DMS114 treated with DMSO at 0.1 percent for 48 hours (cell line): ENCODE data around the gene ZNF503.
"Not testable (repeated sequence)": the region's sequence is repeated elsewhere in the genome, so short reads cannot be mapped to it uniquely, and the experiment has no call there.

Experiments used
- DNase-seq: peaks from one replicate; lab custom pipeline; 2025; ENCODE audit not compliant: unreplicated experiment; lab: John Stamatoyannopoulos, UW

ZNF503 gene

DNA sequence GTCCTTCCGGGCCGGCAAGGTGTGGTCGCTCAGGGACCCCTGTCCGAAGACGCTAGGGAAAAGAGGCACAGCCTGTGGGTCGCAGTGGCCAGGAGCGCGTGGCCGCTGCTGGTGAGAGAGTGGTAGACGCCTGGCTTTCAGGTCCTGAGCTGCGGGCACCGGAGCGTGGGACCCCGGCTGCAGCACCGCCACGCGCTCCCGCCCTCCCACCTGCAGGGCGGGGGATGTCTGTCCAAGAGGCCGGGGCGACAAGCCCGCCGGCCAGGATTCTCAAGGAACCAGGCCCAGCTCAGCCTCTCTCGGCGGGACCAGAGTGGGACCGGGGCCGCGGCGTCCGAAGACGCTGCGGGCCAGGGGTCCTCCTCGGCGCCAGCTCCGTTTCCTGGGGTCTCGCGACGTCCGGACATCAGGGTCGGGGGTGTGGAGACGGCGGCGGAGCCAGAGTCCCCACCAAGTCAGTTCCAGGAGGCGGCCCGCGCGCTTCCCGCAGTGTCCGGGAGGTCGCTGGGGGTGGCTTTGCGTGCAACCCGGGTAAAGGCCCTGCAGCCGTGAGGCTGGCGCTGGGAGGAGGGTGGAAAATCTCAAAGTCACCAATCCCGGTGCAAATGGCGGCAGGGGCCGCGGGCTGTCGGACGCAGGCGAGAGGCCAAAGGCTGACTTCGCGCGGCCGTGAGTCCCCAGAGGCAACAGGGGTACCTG, 5.5 kb downstream of the ZNF503 start:
- no peak for DNase-seq

DNA sequence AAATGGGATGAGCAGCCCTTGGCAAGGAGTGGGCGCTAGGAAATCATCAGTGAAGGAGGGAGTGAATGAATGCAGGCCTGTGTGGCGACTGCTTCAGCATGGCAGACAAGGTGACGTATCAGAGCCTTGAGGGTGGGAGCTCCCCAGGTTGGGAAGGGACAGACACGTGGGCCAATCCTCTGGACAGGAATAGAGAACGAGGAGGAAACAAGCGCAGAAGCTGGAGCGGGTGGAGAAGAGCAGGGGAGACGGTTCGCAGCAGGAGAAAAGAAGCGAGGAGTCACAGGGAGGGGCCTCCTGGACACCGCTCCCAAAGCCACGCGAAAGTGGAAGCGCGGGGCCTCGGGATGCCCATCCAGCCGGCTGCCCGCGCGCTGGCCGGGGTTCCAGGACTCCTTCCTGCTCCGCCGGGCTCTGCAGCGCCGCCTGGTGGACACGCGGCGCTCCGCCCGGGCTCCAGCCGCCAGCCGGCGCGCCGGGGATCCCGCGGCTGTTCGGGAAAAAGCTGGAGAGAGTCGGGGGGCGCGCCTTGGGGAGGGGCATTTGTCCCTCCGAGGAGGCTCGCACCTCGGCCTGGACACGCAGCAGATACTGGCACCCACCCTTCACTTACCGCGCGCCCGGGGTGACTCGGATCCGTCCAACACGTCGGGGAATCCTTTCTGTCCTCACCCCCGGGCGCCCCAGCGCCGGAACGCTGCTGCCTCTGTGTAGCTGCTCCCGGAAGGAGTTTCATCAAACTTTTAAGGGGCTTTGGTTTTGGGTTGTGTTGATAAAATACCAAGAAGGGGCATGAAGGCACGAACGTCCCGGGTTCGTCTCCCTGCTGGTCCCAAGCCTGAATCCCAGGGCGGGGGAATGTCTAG, 6.3 kb downstream of the ZNF503 start:
- no peak for DNase-seq

DNA sequence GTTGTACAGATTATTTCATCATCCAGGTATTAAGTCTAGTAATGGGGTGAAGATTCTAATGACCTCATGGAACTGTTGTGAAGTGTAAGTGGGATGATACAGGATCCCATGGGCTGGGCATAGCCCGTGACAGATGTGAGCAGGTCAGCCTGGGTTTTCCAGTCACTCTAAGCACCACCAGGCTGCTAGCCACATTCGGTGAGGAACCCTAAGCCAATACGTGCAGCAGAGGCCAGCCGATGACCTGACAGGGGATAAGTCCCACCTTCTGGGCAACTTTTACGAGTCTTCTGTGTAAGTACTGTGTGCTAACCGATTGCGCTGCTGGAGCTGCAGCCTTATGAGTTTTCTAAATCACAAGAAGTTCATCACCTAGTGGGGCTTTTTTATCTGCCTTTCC, 7.3 kb downstream of the ZNF503 start:
- no peak for DNase-seq

DNA sequence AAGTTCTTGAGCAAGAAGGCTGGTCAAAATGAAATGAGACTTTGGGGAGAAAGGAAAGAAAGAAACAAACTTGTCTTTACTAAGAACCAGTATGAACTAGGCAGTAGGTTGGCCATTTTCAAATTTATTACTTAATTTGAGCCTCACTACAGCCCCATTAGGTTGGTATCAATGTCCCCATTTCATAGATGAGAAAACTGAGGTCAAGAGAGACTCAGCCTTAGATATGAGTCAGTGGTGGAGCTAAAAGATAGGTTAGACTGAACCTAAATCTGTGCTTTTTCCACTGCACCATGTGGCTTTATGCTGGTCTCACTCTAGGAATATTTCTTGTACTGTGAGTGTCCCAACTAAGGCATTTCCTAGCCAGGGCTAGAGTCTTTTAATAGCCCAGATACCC, 8.8 kb downstream of the ZNF503 start:
- no peak for DNase-seq

DNA sequence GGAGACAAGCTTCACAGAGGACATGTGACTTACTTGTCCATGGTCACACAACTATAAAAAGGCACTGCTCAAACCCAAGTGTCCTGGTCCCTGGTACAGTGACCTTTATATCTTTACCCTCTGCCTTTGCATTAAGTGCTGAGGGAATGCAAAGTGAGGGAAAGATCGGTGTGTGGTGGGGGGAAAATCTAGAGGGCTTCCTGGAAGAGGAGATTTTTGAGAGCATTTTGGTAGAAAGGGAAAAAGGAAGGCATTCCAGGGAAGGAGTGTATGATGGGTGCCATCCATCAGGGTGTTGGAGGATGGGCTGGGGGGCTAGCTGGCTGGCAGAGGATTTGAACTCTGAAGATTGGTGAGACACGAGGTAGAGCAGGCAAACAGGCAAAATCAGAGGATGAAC, 9.3 kb downstream of the ZNF503 start:
- DNase-seq = no peak

DNA sequence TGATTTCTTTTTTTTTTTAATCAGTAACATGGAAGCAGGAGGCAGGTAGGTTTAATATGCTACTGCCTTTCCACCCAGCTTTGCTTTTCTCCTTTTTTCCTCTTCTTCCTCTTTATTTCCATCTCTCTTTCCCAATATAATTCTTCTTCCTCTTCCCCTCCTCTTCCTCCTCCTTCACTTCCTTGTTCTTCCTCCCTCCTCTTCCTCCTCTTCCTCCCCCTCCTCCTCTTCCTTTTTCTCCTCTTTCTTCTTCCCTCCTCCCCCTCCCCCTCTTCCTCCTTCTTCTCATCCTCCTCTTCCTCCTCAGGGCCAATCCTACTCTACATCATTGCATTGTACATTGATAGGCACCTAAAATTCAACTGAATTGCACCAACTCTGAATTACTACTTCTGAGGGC, 11.4 kb downstream of the ZNF503 start:
- DNase-seq = no peak

DNA sequence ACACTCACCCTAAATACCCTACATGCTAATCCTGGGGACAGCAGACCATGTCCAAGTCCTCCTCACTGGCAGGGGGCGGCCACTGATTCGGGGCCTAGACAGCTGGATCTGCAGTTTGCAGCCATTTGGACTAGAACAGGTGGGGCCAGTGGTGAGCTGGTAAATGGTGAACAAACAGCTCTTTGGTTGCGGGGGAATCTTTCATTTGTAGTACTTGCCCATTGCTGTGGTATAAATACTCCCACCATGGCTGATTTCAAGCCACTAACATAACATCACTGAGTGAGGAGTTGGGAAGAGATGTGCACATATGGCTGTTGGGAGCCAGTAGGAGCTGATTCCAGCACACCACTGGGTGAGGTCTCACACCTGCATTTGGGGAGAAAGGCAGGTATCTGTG, 13.5 kb downstream of the ZNF503 start:
- no peak for DNase-seq

DNA sequence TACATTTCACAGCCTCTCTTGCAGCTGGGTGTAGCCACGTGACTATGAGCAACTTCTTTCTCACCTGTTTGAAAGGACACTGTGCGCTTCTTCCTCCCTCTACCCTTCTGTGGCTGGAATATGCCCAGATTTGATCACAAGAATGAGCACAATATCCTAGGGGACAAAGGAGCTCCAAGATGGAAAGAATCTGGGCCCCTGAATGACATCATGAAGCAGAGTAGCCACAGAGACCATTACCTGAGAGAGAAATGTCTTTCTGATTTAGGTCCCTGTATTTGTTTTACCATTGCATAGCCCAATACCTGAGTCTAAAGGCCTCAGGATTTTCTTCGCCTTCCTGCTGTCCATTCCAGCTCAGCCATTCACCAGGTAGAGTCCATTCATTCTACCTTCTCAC, 15.4 kb downstream of the ZNF503 start:
- DNase-seq = no peak

DNA sequence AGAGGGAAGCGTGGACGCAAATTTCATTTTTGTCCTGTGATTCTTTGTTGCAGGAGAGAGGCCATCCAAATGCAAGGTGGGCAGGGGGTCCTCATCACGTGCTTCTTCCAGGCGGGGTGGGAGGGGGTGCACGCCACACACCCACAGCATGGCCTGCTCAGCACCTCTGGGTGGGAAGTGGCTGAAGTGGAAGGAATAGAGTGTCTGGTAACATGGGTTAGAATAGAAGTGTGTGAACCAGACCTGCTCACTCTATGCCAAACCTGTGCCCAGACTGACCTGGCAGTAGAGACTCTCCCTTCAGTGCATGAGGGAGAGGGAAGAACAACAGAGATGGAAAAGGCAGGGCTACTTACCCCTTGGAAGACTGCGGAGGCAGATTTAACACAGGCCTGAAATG, 21.7 kb downstream of the ZNF503 start:
- no peak for DNase-seq

DNA sequence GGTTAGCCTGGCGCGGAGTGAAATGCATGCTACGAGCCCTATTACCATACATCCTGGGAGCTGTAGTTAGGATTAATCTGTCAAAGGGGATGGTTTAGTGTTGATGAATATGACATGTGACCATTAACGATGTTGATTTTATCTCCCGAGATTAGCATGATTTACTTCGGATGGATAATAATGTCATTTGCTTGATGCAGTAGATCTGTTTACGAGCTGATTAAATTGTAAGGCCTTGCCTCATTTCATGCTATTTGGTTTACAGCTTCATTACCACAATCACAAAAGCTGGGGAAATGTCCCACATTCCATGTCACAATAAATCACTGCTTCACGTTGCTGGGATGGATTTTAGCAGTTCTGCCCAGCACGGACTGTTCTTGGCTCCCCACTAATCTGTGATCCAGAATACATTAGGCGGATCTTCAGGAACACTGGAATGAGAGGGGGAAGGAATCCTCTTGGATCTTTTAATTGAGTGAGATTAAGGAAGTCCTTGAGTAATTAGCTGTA, 22.3 kb downstream of the ZNF503 start:
- no peak for DNase-seq

DNA sequence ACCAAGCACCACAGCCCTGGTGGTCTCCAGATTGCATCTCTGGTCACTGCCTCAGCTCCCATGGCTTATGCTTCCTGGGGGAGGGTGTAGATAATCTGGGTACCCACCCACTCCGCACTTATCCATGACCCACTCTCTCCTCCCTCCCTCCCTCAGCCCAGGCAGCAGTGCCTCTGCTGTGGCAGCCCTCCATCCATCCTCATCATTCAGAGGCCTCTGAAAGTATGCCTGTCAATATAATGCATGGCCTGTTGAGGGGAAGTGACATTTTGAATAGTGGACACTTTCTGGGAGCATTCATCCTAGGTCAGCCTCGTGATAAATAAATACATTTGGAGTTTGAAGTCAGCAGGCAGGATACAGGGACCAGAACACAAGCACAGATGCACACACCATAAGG, 23.2 kb downstream of the ZNF503 start:
- no peak for DNase-seq

DNA sequence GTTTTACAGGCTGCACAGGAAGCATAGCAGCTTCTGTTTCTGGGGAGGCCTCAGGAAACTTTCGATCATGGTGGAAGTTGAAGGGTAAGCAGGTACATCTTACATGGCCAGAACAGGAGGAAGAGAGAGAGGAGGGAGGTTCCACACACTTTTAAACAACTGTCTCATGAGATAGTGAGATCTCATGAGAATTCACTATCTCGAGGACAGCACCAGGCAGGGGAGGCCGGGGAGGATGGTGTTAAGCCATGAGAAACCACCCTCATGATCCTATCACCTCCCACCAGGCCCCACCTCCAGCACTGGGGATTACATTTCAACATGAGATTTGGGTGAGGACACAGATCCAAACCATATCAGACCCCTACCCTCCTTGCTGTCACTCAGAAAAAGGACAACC, 23.7 kb downstream of the ZNF503 start:
- no peak for DNase-seq

DNA sequence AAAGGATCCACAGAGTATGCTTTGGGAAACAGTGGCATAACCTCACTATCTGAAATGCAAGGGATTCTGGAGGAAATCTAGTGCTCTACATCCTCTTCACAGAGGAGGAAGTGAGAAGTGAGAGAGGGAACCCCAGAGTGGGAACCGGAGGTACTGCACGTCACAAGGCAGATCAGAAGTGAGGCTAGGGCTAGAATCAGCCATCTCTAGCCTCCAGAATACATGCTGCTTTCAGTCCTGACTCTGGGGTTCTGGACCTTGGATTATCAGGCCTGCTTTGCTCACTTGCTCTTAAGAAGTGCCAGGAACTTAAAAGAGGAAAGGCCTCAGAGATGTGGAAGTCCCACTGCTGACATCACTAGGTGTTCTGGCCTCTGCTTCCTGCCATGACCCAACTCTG, 25.7 kb downstream of the ZNF503 start:
- no peak for DNase-seq

DNA sequence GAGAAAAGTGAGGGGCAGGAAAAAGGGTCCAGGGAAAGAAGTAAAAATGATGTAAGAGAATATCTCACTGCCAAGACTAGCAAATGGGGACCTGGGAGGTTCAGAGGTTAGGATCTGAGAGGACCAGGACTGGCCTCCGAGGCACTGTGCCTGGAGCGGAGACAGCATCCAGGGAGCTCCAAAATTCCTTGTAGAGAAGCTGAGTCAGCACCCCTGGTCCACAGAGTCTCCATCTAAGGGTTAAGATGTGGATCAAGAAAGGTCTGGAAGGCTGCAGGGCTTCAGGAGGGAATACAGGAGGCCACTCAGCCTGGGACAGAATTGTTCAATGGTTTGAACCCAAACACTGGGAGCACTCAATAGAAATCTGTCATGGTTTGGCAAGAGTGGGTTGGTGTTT, 30.6 kb downstream of the ZNF503 start:
- DNase-seq = no peak

DNA sequence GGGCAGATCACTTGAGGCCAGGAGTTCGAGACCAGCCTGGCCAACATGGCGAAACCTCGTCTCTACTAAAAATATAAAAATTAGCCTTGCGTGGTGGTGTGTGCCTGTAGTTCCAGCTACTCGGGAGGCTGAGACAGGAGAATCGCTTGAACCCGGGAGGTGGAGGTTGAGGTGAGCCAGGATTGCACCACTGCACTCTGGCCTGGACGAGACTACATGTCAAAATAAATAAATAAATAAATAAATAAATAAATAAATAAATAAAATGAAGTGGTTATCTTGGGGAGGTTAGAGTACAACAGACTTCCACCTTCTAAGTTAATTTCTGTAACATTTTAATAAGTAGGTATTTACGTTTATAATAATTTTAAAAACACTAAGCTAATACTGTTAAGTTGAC, 31.7 kb downstream of the ZNF503 start:
- DNase-seq = not testable (repeated sequence)

DNA sequence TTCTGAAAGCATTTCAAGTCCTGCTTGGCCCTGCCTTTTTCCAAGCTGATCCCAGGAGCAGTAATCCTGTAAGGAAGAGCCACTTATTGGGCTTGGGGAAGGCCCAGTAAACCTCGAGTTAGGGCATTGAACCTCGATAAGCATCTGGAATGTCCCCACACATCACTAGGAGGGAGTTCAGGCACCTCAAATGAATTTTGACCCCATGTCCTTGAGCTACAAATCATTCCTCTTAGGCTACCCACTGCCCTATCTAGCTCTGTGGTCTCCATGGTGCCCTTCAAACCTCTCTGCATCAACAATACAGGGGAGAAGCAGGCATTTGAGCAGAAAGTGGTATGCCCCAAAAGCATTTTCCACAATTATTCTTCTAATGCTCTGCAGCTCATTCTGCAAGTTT, 33.7 kb downstream of the ZNF503 start:
- no peak for DNase-seq

DNA sequence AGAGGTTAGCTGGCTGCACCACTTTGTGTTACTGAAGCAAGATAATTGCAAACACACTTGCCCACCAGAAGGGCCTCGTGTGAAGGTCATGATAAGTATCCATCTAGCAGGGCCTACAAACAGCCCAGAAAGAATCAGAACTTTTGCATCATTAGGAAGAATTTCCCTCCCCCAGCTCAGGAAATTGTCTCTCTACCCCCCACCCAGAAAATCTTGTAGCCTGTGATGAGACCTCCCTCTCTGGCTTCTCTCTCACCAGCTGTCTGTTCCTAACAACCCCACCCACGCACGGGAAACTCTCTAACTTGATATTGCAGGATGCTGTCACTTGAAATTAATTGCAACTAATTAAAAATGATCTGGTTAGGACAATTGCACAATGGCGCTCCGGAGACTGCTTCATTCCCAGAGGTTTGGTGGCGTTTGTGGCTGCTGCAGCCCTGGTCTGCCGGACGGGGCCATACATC, 34.5 kb downstream of the ZNF503 start:
- DNase-seq = no peak

DNA sequence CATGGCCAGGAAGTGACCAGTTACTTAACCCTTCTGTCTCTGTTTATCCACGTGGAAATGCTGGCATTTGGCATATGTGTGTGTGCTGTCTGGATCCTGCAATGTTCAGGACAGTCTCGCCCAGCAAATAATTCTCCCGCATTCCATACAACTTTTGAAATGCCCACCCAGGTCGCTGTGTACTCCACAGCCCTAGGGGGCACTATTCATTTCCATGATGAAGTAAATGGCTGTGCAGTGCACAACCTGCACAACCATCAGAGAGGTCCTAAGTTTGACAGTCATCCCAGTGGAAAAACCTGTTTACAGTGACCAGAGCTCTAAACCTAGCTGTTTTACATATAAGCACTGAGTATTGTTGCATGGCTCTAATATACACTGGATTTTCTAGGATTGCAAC, 38.1 kb downstream of the ZNF503 start:
- no peak for DNase-seq

DNA sequence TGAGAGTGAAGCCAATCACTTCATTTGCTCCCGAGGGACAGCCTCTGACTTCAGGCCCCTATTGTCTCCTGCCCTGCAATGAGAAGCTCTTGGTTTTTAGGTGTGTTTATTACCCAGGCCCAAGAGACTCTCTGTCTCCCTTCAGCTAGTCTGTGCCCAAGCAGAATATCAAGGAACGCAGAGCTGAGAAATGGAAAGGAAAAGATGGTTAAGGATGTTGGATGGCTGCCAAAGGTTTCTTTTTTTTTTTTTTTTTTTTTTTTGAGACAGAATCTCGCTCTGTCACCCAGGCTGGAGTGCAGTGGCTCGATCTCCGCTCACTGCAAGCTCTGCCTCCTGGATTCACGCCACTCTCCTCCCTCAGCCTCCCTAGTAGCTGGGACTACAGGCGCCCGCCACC, 41.7 kb downstream of the ZNF503 start:
- DNase-seq = not testable (repeated sequence)

DNA sequence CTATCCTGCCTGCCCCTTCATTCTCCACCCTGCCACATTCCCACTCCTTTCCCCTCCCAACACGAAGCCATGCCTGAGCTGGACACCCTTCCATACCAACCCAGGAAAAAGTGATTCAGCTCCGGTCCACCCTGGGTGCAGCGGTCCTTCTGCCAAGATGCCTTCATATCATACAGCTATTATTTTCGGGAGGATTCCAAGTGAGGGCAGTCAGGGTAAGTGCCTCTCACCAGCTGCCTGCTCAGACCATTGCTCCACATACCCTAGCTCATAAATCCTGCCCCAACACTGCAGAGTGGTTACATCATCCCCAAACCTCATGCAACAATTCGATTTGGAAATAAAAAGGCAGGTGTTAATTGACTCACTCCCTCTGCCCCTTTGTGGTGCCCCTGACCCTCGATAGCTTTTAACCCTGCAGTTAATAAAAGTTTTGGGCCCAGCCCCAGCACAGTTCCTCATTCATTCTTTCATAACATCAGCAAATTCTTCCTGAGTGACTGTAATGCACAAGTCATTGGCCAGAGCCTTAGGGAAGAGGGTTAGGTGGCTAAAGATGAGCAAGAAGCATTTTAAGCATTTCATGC, 42.6 kb downstream of the ZNF503 start:
- no peak for DNase-seq

DNA sequence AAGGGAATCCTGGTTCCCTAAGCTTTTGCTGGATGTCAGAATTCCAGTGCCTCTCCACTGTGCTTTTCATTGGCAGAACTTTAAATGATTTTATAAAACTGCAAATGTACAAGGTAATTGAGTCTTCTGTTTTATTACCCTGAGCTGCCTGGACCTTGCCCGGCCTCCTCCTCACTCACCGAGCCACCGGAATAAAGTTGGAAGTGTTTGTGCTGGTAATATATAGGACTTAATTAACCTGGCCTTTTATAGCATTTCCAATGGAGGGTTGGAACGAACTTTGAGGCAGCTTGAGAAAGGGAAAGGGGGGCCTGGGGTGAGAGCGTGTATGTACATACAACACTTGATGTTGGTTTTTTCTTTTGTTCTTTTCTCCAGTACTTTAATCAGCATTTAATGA, 43.4 kb downstream of the ZNF503 start:
- DNase-seq = no peak

DNA sequence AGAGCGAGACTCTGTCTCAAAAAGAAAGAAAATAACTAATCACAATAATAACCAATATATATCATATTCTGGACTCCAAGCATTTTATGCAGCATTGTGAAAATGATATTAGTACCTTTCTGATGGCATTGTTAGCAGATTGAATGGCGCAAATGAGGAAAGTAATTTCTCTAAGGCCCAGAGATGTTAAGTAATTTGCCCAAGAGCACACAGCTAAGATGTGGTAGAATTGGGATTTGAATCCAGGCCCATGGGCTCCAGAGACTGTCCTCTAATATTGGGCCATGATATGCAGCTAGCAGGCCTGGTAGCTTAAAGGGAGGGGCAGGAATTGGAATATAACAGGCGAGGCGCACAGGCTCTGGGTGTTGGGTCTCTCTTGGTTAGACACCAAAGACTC, 44.1 kb downstream of the ZNF503 start:
- DNase-seq = no peak
